ENCODE measurements around the gene C10orf53.

Gene C10orf53

DNA sequence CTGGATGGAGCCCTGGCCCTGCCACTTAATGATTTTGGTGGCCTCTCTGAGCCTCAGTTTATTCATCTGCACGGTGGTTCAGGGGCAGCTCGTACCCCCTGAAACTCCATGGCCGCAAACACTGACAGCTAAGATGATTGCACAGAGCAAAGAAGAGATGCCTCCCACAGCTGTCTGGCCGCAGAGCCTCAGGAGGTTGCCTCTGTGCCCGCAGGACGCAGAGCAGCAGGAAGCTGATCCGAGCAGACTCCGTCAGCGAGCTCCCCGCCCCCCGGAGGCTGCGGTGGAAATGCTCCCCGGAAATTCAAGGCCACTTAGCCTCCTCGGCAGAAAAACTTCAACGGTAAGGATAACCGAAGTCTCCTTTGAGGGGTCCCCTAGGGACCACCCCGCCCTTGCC, 30.2 kb upstream of the C10orf53 start:
- Histone ChIP-seq H2AFZ (ENCODE audit: low read length) (no peak overlapping the region), H3K4me2 (ENCODE audit: low read depth, low read length, poor library complexity, severe bottlenecking) (no peak overlapping the region), H3F3A (ENCODE audit: low read depth) (no peaks in the 10 kb centered on the region), H3K79me2 (ENCODE audit: insufficient read depth, low read length) (no peaks in the 10 kb centered on the region), H3K27me3 (ENCODE audit: insufficient read depth, low read length, poor library complexity, severe bottlenecking) (no peaks in the 10 kb centered on the region), H3K4me1 (ENCODE audit: insufficient read depth, low read length, poor library complexity, severe bottlenecking) (no peaks in the 10 kb centered on the region), H3K36me3 (ENCODE audit: insufficient read depth, low read length) (no peaks in the 10 kb centered on the region), H3K9ac (ENCODE audit: low read depth, low read length, poor library complexity, severe bottlenecking) (no peak overlapping the region), H3K9me3 (ENCODE audit: insufficient read depth, low read depth, low read length) (no peaks in the 10 kb centered on the region), H4K20me1 (ENCODE audit: insufficient read depth, low read length, poor library complexity, severe bottlenecking) (no peaks in the 10 kb centered on the region), H3K4me3 (ENCODE audit: low read length, poor library complexity, severe bottlenecking) (no peak overlapping the region), H3K9me2 (replicated peaks; ENCODE audit: low read depth, low read length) (no peaks in the 10 kb centered on the region)
- TF ChIP-seq, protein P1, sequence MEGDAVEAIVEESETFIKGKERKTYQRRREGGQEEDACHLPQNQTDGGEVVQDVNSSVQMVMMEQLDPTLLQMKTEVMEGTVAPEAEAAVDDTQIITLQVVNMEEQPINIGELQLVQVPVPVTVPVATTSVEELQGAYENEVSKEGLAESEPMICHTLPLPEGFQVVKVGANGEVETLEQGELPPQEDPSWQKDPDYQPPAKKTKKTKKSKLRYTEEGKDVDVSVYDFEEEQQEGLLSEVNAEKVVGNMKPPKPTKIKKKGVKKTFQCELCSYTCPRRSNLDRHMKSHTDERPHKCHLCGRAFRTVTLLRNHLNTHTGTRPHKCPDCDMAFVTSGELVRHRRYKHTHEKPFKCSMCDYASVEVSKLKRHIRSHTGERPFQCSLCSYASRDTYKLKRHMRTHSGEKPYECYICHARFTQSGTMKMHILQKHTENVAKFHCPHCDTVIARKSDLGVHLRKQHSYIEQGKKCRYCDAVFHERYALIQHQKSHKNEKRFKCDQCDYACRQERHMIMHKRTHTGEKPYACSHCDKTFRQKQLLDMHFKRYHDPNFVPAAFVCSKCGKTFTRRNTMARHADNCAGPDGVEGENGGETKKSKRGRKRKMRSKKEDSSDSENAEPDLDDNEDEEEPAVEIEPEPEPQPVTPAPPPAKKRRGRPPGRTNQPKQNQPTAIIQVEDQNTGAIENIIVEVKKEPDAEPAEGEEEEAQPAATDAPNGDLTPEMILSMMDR (conservative IDR thresholded peaks at IDR 0.05; ENCODE audit: low read length) = no peak
- no peak for TF ChIP-seq EZH2phosphoT487 (IDR thresholded peaks at IDR 0.05; ENCODE audit: borderline replicate concordance)

DNA sequence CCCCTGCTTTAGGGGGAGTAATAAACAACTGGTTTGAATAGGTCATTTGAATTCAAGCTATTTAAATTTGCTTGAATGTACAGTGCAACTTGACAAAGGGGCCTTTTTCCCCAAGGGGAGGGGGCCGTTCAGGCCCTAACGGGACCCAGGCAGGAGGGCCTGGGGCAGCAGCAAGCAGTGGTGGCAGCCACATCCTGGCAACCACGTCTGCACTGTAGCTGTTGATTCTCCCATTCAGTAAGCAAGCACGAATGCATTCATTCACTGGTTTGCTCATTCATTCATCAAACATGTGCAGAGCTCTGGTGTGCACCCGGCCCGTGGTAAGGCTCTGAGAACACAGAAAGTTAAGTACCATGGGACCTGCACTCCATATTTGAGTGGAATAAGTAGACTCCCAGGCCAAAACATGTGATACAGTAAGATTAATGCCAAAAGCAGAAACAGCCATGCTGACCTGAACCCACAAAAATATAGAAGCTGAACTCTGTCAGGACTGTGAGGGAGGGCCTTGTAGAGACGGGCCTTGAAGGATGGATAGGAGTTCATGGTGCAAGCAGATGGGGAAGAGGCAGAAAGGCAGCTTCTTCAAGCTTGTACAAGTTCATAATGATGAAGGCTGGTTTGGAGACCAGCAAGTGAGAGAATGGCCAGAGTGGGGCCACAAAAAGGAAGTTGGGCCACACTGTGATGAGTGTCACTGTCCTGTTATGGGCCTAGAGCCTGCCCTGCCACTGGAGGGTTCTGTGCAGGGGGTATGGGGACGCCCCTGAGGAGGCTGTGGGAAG, 29.3 kb upstream of the C10orf53 start:
- Histone ChIP-seq H4K20me1 (ENCODE audit: insufficient read depth, low read length, poor library complexity, severe bottlenecking) (no peaks in the 10 kb centered on the region), H3F3A (ENCODE audit: low read depth) (no peaks in the 10 kb centered on the region), H3K4me2 (ENCODE audit: low read depth, low read length, poor library complexity, severe bottlenecking) (no peak overlapping the region)

GRCh38 chr10:49650724-49651034, 28.8 kb upstream of the C10orf53 start:
- Histone ChIP-seq H3K9me2 (replicated peaks; ENCODE audit: low read depth, low read length) (no peaks in the 10 kb centered on the region), H3K79me2 (ENCODE audit: insufficient read depth, low read length) (no peaks in the 10 kb centered on the region), H3F3A (ENCODE audit: low read depth) (no peaks in the 10 kb centered on the region), H2AFZ (ENCODE audit: low read length) (no peak overlapping the region), H3K4me2 (ENCODE audit: low read depth, low read length, poor library complexity, severe bottlenecking) (no peak overlapping the region), H3K9ac (ENCODE audit: low read depth, low read length, poor library complexity, severe bottlenecking) (no peak overlapping the region), H3K4me3 (ENCODE audit: low read length, poor library complexity, severe bottlenecking) (no peak overlapping the region), H4K20me1 (ENCODE audit: insufficient read depth, low read length, poor library complexity, severe bottlenecking) (no peaks in the 10 kb centered on the region), H3K27me3 (ENCODE audit: insufficient read depth, low read length, poor library complexity, severe bottlenecking) (no peaks in the 10 kb centered on the region), H3K4me1 (ENCODE audit: insufficient read depth, low read length, poor library complexity, severe bottlenecking) (no peaks in the 10 kb centered on the region), H3K9me3 (ENCODE audit: insufficient read depth, low read depth, low read length) (no peaks in the 10 kb centered on the region), H3K36me3 (ENCODE audit: insufficient read depth, low read length) (no peaks in the 10 kb centered on the region)
- TF ChIP-seq, protein P1 (conservative IDR thresholded peaks at IDR 0.05; ENCODE audit: low read length) = no peak
- no peak for TF ChIP-seq EZH2phosphoT487 (IDR thresholded peaks at IDR 0.05; ENCODE audit: borderline replicate concordance)

More for the DNA sequence above, 29.3 kb upstream of the C10orf53 start:
- Histone ChIP-seq H3K4me1 (ENCODE audit: insufficient read depth, low read length, poor library complexity, severe bottlenecking) (no peaks in the 10 kb centered on the region), H3K9me2 (replicated peaks; ENCODE audit: low read depth, low read length) (no peaks in the 10 kb centered on the region), H2AFZ (ENCODE audit: low read length) (no peak overlapping the region), H3K9ac (ENCODE audit: low read depth, low read length, poor library complexity, severe bottlenecking) (no peak overlapping the region), H3K36me3 (ENCODE audit: insufficient read depth, low read length) (no peaks in the 10 kb centered on the region), H3K79me2 (ENCODE audit: insufficient read depth, low read length) (no peaks in the 10 kb centered on the region), H3K27me3 (ENCODE audit: insufficient read depth, low read length, poor library complexity, severe bottlenecking) (no peaks in the 10 kb centered on the region), H3K4me3 (ENCODE audit: low read length, poor library complexity, severe bottlenecking) (no peak overlapping the region), H3K9me3 (ENCODE audit: insufficient read depth, low read depth, low read length) (no peaks in the 10 kb centered on the region)
- TF ChIP-seq, protein P1 (conservative IDR thresholded peaks at IDR 0.05; ENCODE audit: low read length) = no peak
- TF ChIP-seq EZH2phosphoT487 (IDR thresholded peaks at IDR 0.05; ENCODE audit: borderline replicate concordance) = no peak
